HepG2 (cell line): ENCODE data around the gene ZNF524. TPM values are rescaled to one million over a fixed set of nuclear protein-coding genes. Genes with fewer than 3 reads are reported as not detected.

Experiments used
- ARID2 ChIP-seq: sonication (generic); formaldehyde crosslinking; IDR thresholded peaks from 2 replicates; pipeline ENCODE4 v1.8.1; 2022; ENCODE audit warnings: mild to moderate bottlenecking, missing genetic modification reagents, borderline replicate concordance
- ARNT ChIP-seq: fragments of 450-650 bp; IDR thresholded peaks from 2 replicates; pipeline ENCODE4 v1.6.1; 2017
- GTF3A ChIP-seq: sonication (generic); formaldehyde crosslinking; conservative IDR thresholded peaks from 2 replicates; pipeline ENCODE4 v1.4.0; 2020; ENCODE audit warnings: mild to moderate bottlenecking, missing genetic modification reagents
- MEIS2 ChIP-seq: sonication (generic); formaldehyde crosslinking; IDR thresholded peaks from 2 replicates; pipeline ENCODE4 v1.9.0; 2021; ENCODE audit warnings: mild to moderate bottlenecking, missing genetic modification reagents
- NFRKB ChIP-seq: fragments of 450-650 bp; IDR thresholded peaks from 2 replicates; pipeline ENCODE4 v1.6.1; 2017
- PHF21A ChIP-seq: sonication (generic); formaldehyde crosslinking; IDR thresholded peaks from 2 replicates; pipeline ENCODE4 v1.5.0; 2020; ENCODE audit warnings: mild to moderate bottlenecking, missing genetic modification reagents
- SIN3A ChIP-seq: IDR thresholded peaks from 2 replicates; pipeline ENCODE4 v1.6.1; 2011; ENCODE audit warnings: low read depth, mild to moderate bottlenecking, control low read depth, low read length, borderline replicate concordance
- TCF7L2 ChIP-seq: IDR thresholded peaks from 2 replicates; pipeline ENCODE4 v1.6.1; 2011; ENCODE audit warnings: mild to moderate bottlenecking, low read depth, low read length, moderate library complexity
- ZBTB7B ChIP-seq: sonication (generic); formaldehyde crosslinking; IDR thresholded peaks from 2 replicates; pipeline ENCODE4 v1.4.0; 2020; ENCODE audit warnings: missing genetic modification reagents
- ZFP62 ChIP-seq: sonication (generic); formaldehyde crosslinking; IDR thresholded peaks from 2 replicates; pipeline ENCODE4 v1.4.0; 2020; ENCODE audit warnings: missing genetic modification reagents
- ZNF446 ChIP-seq: sonication (generic); formaldehyde crosslinking; IDR thresholded peaks from 2 replicates; pipeline ENCODE4 v1.5.0; 2020; ENCODE audit warnings: mild to moderate bottlenecking, missing genetic modification reagents
- ZNF547 ChIP-seq: sonication (generic); formaldehyde crosslinking; IDR thresholded peaks from 2 replicates; pipeline ENCODE4 v1.5.1; 2020; ENCODE audit warnings: mild to moderate bottlenecking, missing genetic modification reagents
- ZNF567 ChIP-seq: sonication (generic); formaldehyde crosslinking; IDR thresholded peaks from 2 replicates; pipeline ENCODE4 v1.8.1; 2023; ENCODE audit warnings: mild to moderate bottlenecking, missing genetic modification reagents, borderline replicate concordance
- ZNF777 ChIP-seq: sonication (generic); formaldehyde crosslinking; IDR thresholded peaks from 2 replicates; pipeline ENCODE4 v1.4.0; 2020; ENCODE audit warnings: missing genetic modification reagents
- polyA plus RNA-seq, 8 experiments: library from polyadenylated mRNA; depleted of rRNA in 3 of 8; stranded (reverse) in 7 of 8; unstranded in 1 of 8; fragments of >200 nt; fragmentation: Illumina TruSeq in 4 of 8; extraction: Trizol in 4 of 8; gene quantifications; 2 replicates each; pipeline versions ENCODE4 v1.2.1 to v1.2.3, GENCODE V29; 2011 to 2016; ENCODE audit warnings: low read depth in 4 of 8, missing spikeins in 1 of 8, mixed read lengths in 1 of 8; ENCODE audit not compliant: insufficient read depth in 1 of 8
- total RNA-seq, 5 experiments: library from RNA; depleted of rRNA; stranded (reverse); fragments of >200 nt; fragmentation: Illumina TruSeq; extraction: Trizol; gene quantifications; 2 replicates each; pipeline ENCODE4 v1.2.3, GENCODE V29; 2016; ENCODE audit warnings: low read depth in 1 of 5
- TF ChIP-seq, protein P1 (sequence below): sonication (generic); formaldehyde crosslinking; IDR thresholded peaks from 2 replicates; pipeline ENCODE4 v1.4.0; 2020; ENCODE audit warnings: mild to moderate bottlenecking, missing genetic modification reagents
- TF ChIP-seq, protein P2 (sequence below): IDR thresholded peaks from 2 replicates; pipeline ENCODE4 v1.6.1; 2012; ENCODE audit warnings: low read depth, low read length, improper control_type of control experiment

Gene ZNF524
- total and polyA plus RNA-seq, 2 of the 13 experiments (the other 11 are each of a cell fraction or from before 2014, with no cell fraction given) = 3.2 to 4.6 TPM

DNA sequence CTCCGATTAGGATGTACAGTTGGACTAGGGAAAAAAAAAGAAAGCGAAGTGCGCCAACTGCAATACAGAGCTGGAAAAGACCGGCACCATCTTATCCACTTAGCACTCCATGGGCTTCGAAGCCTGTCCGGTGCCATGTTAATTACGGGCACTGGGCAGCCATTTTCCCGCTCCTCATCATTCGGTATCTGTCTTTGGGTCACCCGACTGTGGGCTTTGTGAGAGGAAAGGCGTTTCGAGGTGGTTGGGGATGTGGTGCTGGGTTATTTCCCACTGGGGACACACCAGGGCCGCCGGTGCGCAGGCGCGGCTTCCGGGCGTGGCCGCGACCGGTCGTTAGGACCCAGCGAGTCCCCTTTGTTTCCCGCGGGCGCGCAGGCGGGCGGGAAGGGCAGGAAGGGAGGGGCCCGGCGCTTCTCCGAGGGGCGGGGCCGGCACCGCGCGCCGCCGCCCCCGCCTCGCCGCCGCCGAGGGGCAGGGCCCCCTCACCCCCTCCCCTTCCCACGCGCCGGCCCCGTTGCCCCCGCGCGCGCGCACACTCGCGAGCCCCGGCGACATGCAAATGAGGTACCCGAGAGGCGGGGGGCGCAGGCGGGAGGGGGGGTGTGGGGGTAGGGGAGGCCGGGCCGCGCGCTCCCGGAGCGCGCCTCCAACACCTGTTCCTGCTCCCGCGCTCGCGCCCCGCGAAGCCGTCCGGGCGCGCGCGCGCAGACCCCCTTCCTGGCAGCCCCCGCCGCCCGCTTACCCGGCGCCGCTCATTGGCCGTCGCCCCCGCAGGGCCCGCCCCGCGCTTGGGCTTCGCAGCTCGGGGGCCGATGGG lies at the start of gene ZNF524 (continued):
- TF ChIP-seq, protein P1, sequence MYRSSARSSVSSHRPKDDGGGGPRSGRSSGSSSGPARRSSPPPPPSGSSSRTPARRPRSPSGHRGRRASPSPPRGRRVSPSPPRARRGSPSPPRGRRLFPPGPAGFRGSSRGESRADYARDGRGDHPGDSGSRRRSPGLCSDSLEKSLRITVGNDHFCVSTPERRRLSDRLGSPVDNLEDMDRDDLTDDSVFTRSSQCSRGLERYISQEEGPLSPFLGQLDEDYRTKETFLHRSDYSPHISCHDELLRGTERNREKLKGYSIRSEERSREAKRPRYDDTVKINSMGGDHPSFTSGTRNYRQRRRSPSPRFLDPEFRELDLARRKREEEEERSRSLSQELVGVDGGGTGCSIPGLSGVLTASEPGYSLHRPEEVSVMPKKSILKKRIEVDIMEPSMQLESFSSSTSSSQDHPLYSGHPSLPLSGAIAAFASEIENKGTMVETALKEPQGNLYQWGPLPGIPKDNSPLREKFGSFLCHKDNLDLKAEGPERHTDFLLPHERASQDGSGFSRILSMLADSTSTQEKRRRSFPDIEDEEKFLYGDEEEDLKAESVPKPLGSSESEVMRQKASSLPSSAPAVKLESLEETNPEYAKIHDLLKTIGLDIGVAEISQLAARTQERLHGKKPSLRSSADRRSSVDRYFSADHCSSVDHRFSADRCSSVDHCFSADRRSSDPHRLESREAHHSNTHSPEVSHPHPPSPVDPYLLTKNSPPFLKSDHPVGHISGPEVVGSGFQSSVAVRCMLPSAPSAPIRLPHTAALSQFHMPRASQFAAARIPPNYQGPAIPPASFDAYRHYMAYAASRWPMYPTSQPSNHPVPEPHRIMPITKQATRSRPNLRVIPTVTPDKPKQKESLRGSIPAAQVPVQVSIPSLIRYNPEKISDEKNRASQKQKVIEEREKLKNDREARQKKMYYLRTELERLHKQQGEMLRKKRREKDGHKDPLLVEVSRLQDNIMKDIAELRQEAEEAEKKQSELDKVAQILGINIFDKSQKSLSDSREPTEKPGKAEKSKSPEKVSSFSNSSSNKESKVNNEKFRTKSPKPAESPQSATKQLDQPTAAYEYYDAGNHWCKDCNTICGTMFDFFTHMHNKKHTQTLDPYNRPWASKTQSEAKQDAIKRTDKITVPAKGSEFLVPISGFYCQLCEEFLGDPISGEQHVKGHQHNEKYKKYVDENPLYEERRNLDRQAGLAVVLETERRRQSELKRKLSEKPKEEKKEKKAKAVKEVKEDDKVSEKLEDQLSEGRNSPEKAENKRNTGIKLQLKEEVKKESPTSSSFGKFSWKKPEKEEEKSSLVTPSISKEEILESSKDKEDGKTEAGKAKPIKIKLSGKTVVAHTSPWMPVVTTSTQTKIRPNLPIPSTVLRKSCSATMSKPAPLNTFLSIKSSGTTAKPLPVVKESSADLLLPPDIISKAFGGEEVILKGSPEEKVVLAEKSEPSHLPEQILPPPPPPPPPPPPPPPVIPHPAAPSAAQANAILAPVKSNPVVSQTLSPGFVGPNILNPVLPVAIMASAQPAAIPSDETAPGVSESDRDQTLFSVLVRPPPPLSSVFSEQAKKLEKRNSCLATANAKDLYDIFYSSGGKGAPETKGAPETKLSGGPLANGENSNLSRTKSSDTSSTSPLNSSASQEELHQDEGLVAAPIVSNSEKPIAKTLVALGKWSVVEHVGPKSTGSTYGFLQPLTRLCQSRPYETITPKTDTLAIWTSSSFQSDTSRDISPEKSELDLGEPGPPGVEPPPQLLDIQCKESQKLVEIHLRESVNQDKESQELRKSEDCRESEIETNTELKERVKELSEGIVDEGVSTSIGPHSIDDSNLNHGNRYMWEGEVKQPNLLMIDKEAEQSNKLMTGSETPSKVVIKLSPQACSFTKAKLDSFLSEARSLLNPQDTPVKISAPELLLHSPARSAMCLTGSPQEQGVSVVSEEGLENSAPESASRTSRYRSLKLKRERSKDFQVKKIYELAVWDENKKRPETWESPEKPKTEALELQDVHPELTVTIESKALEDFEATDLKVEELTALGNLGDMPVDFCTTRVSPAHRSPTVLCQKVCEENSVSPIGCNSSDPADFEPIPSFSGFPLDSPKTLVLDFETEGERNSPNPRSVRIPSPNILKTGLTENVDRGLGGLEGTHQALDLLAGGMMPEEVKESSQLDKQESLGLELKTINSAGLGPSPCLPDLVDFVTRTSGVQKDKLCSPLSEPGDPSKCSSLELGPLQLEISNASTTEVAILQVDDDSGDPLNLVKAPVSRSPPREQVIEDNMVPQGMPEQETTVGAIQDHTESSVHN (CRISPR knock-in tag) = no peak
- TF ChIP-seq ARNT = no peak
- no peak for TF ChIP-seq PHF21A
- no peak for TF ChIP-seq ZBTB7B (CRISPR knock-in tag)
- no peak for TF ChIP-seq TCF7L2
- TF ChIP-seq, protein P2, sequence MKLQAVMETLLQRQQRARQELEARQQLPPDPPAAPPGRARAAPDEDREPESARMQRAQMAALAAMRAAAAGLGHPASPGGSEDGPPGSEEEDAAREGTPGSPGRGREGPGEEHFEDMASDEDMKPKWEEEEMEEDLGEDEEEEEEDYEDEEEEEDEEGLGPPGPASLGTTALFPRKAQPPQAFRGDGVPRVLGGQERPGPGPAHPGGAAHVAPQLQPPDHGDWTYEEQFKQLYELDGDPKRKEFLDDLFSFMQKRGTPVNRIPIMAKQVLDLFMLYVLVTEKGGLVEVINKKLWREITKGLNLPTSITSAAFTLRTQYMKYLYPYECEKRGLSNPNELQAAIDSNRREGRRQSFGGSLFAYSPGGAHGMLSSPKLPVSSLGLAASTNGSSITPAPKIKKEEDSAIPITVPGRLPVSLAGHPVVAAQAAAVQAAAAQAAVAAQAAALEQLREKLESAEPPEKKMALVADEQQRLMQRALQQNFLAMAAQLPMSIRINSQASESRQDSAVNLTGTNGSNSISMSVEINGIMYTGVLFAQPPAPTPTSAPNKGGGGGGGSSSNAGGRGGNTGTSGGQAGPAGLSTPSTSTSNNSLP = no peak
- TF ChIP-seq ZNF777 (CRISPR knock-in tag) = peak; percentile 47; the same call in 1 of the 2 replicates
- TF ChIP-seq SIN3A = no peak
- no peak for TF ChIP-seq ZNF446 (CRISPR knock-in tag)
- no peak for TF ChIP-seq GTF3A (CRISPR knock-in tag)
- TF ChIP-seq ARID2 = no peak
- TF ChIP-seq ZNF547 (CRISPR knock-in tag) = peak; percentile 20; the same call in 1 of the 2 replicates
- TF ChIP-seq ZNF567 (CRISPR knock-in tag) = 0 out of 2 replicates have a peak, but pooled peaks have one; percentile 36
- TF ChIP-seq MEIS2 (CRISPR knock-in tag) = 0 out of 2 replicates have a peak, but pooled peaks have one; percentile 2
- no peak; the same call in 1 of the 2 replicates for TF ChIP-seq NFRKB
- no peak for TF ChIP-seq ZFP62
